GM23248 (cell line): ENCODE results near the gene RPL7A. TPM values are rescaled to one million over a fixed set of nuclear protein-coding genes. Genes with fewer than 3 reads are reported as not detected.
A peak's percentile ranks its signal among the peaks of the same experiment; 100 is the strongest.

Source experiments
- DNase-seq: peaks from one replicate; pipeline ENCODE4 v3.0.0-alpha.2; 2015
- H2AFZ ChIP-seq: fragments of 200-600 bp; sonication (generic); 2 replicates; pipeline ENCODE4 v1.6.1; 2016; ENCODE audit warnings: antibody characterized with exemption
- H3F3A ChIP-seq: fragments of 200-600 bp; sonication (generic); 2 replicates; pipeline ENCODE4 v1.6.1; 2016; ENCODE audit warnings: mild to moderate bottlenecking, antibody characterized with exemption, mixed run types; ENCODE audit not compliant: insufficient read depth
- H3K27ac ChIP-seq: fragments of 200-600 bp; sonication (generic); 2 replicates; pipeline ENCODE4 v1.5.1; 2016; ENCODE audit warnings: mild to moderate bottlenecking
- H3K27me3 ChIP-seq: fragments of 200-600 bp; sonication (generic); replicated peaks from 2 replicates; pipeline ENCODE4 v1.6.1; 2016; ENCODE audit warnings: mild to moderate bottlenecking; ENCODE audit not compliant: insufficient read depth
- H3K36me3 ChIP-seq: fragments of 200-600 bp; sonication (generic); 2 replicates; pipeline ENCODE4 v1.6.1; 2016; ENCODE audit warnings: low read depth, mild to moderate bottlenecking
- H3K4me1 ChIP-seq: fragments of 200-600 bp; sonication (generic); 2 replicates; pipeline ENCODE4 v1.6.1; 2016; ENCODE audit warnings: mild to moderate bottlenecking; ENCODE audit not compliant: insufficient read depth
- H3K4me2 ChIP-seq: fragments of 200-600 bp; sonication (generic); one replicate; pipeline ENCODE4 v1.6.1; 2016; ENCODE audit warnings: mild to moderate bottlenecking; ENCODE audit not compliant: unreplicated experiment
- H3K4me3 ChIP-seq: fragments of 200-600 bp; sonication (generic); 2 replicates; pipeline ENCODE4 v1.5.1; 2016; ENCODE audit warnings: mild to moderate bottlenecking
- H3K79me2 ChIP-seq: fragments of 200-600 bp; sonication (generic); 2 replicates; pipeline ENCODE4 v1.6.1; 2016; ENCODE audit warnings: mild to moderate bottlenecking; ENCODE audit not compliant: insufficient read depth
- H3K9ac ChIP-seq: fragments of 200-600 bp; sonication (generic); 2 replicates; pipeline ENCODE4 v1.6.1; 2016; ENCODE audit warnings: mild to moderate bottlenecking
- H3K9me2 ChIP-seq: fragments of 200-600 bp; sonication (generic); 2 replicates; pipeline ENCODE4 v1.6.1; 2016; ENCODE audit warnings: mixed run types, mild to moderate bottlenecking, moderate library complexity; ENCODE audit not compliant: insufficient read depth
- H3K9me3 ChIP-seq: fragments of 200-600 bp; sonication (generic); one replicate; pipeline ENCODE4 v1.6.1; 2017; ENCODE audit warnings: low read depth
- H4K20me1 ChIP-seq: fragments of 200-600 bp; sonication (generic); 2 replicates; pipeline ENCODE4 v1.6.0; 2016; ENCODE audit not compliant: insufficient read depth
- EZH2 ChIP-seq: fragments of 200-600 bp; sonication (generic); IDR thresholded peaks from 2 replicates; pipeline ENCODE4 v1.6.1; 2018; ENCODE audit warnings: antibody characterized with exemption, mild to moderate bottlenecking; ENCODE audit not compliant: insufficient read depth, poor library complexity, severe bottlenecking
- EZH2phosphoT487 ChIP-seq: fragments of 200-600 bp; sonication (generic); IDR thresholded peaks from 2 replicates; pipeline ENCODE4 v1.6.1; 2018; ENCODE audit warnings: antibody characterized with exemption, moderate library complexity, mild to moderate bottlenecking, low read depth; ENCODE audit not compliant: insufficient read depth
- WGBS, 2 experiments: methylation state at CpG; one replicate each; pipeline ENCODE4 v1.1.6; 2015 to 2017; ENCODE audit warnings: low lambda C conversion rate in 2 of 2, low coverage in 1 of 2; ENCODE audit errors: missing lambda C conversion rate in 2 of 2; 5-methylcytosine and 5-hydroxymethylcytosine counted together
- in situ Hi-C: fragments of 300-500 bp; cut with MboI; formaldehyde crosslinking; loops from 2 replicates; pipeline ENCODE4 v1.15.0; 2020
- polyA plus RNA-seq: library from polyadenylated mRNA; unstranded; fragments of >200 nt; fragmentation: Nextera tagmentation; extraction: Ambion mirVana; gene quantifications from 2 replicates; pipeline ENCODE4 v1.2.1, GENCODE V29; 2016
- total RNA-seq: library from RNA; depleted of rRNA; stranded (reverse); fragments of >200 nt; shearing (Covaris generic); gene quantifications from 2 replicates; pipeline ENCODE4 v1.2.3, GENCODE V29; 2014

The RPL7A gene
- total and polyA plus RNA-seq, 2 experiments from 2014 or later = 458 to 1,382 TPM

DNA sequence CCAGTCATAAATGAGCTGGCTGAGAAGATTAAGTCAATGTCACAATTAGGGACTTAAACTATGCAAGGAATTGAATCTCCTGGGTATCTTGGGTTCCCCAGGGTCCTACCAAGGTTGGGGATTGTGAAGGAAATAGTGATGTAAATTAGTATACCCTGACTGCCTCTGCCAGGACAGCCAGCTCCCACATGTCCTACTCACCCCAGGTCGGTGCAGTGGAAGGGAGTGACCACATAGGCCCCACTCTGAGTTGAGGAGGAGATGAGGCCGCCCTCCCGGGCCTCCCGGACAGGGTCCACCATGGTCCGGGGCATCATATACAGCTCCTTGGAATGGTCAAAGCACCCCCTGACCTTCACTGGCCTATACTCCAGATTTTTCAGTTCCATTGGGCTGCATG, 5.5 kb downstream of the RPL7A start:
- Histone ChIP-seq H3K36me3 (peaks cover 38% of the 10 kb centered on the region), H2AFZ (no peak overlapping the region), H3K27ac (no peak overlapping the region), H3K9ac (no peak overlapping the region), H3K4me1 (peaks cover 20% of the 10 kb centered on the region), H3K4me3 (no peak overlapping the region), H3K27me3 (no peaks in the 10 kb centered on the region), H3K79me2 (peaks cover 58% of the 10 kb centered on the region), H4K20me1 (no peaks in the 10 kb centered on the region), H3K9me3 (no peaks in the 10 kb centered on the region), H3K9me2 (no peaks in the 10 kb centered on the region), H3K4me2 (no peak overlapping the region), H3F3A (peaks cover 72% of the 10 kb centered on the region)
- WGBS, 2 experiments = 93 to 95% methylated on average over 5 of the region's 5 CpGs
- in situ Hi-C loops = no loop called here
- no peak for DNase-seq
- no peak for TF ChIP-seq EZH2phosphoT487
- no peak for TF ChIP-seq EZH2

DNA sequence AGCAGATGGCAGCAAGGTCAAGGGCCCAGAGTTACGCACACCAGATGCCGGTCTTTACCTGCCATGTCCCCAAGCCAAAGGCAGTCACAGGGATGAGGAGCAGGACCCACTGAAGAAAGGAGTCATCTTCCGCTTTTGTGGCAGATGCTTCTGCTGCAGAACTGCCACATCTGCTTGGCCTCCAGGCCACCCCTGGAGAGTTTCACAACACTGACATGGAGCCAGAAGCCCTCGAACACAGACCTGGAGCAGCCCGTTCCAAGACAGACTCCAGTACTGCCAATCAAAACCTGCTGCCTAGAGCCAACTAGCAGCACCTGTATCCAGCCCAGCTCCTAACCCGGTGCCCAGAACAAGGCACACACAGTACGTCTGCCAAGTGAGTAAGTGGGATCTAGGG, 6.7 kb downstream of the RPL7A start:
- Histone ChIP-seq H3K27ac (peak overlapping the region; percentile 60; the same call in 1 of the 2 replicates), H3K4me2 (peak overlapping the region; percentile 84), H3K36me3 (peaks cover 27% of the 10 kb centered on the region), H3F3A (peaks cover 62% of the 10 kb centered on the region), H3K9me2 (no peaks in the 10 kb centered on the region), H3K4me1 (peaks cover 13% of the 10 kb centered on the region), H3K9me3 (no peaks in the 10 kb centered on the region), H4K20me1 (no peaks in the 10 kb centered on the region), H2AFZ (no peak overlapping the region), H3K79me2 (peaks cover 50% of the 10 kb centered on the region), H3K4me3 (peak overlapping the region; percentile 81; the same call in 1 of the 2 replicates), H3K27me3 (no peaks in the 10 kb centered on the region), H3K9ac (peak overlapping the region; percentile 85)
- TF ChIP-seq EZH2 (no peak), EZH2phosphoT487 (no peak)
- in situ Hi-C loops = no loop called here
- no peak for DNase-seq
- 74 to 76% methylated on average over 7 of the region's 7 CpGs for WGBS, 2 experiments

DNA sequence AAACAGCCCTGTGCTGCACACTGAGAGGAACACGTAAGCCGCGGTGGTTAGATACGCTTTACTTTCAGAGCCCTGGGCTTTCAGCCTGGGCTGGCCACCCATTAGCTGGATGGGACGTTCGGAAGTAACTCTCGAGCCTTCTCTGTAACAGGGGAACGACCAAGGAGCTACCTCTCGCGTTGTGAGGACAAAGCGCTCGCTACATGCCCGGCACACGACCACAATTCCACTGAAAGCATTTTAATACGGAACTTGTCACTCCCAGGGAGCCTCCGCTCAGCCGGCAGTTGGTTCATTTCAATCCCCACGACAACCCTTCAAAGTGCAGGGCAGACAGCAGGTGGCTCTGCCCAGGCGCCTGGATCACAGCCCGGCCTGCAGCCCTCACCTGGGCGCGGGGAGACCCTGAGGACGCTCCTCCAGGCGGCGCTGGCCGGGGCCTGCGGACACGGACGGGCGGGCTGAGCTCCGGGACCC, 7.9 kb downstream of the RPL7A start:
- peak overlapping the region; percentile 81 for H3K4me3 ChIP-seq
- H3K9me2 ChIP-seq = no peaks in the 10 kb centered on the region
- peak overlapping the region; percentile 43 for H2AFZ ChIP-seq
- DNase-seq = peak; percentile 72
- peaks cover 62% of the 10 kb centered on the region for H3F3A ChIP-seq
- no peaks in the 10 kb centered on the region for H4K20me1 ChIP-seq
- H3K79me2 ChIP-seq = peaks cover 50% of the 10 kb centered on the region
- in situ Hi-C loops = no loop called here
- H3K36me3 ChIP-seq = peaks cover 25% of the 10 kb centered on the region
- H3K4me1 ChIP-seq = peaks cover 8% of the 10 kb centered on the region; the same call in 1 of the 2 replicates
- no peaks in the 10 kb centered on the region for H3K27me3 ChIP-seq
- no peaks in the 10 kb centered on the region for H3K9me3 ChIP-seq
- H3K27ac ChIP-seq = peak overlapping the region; percentile 60
- peak overlapping the region; percentile 85 for H3K9ac ChIP-seq
- no peak for TF ChIP-seq EZH2phosphoT487
- TF ChIP-seq EZH2 = no peak
- WGBS, 2 experiments = 2 to 3% methylated on average over 27 to 29 of the region's 31 CpGs
- H3K4me2 ChIP-seq = peak overlapping the region; percentile 84

DNA sequence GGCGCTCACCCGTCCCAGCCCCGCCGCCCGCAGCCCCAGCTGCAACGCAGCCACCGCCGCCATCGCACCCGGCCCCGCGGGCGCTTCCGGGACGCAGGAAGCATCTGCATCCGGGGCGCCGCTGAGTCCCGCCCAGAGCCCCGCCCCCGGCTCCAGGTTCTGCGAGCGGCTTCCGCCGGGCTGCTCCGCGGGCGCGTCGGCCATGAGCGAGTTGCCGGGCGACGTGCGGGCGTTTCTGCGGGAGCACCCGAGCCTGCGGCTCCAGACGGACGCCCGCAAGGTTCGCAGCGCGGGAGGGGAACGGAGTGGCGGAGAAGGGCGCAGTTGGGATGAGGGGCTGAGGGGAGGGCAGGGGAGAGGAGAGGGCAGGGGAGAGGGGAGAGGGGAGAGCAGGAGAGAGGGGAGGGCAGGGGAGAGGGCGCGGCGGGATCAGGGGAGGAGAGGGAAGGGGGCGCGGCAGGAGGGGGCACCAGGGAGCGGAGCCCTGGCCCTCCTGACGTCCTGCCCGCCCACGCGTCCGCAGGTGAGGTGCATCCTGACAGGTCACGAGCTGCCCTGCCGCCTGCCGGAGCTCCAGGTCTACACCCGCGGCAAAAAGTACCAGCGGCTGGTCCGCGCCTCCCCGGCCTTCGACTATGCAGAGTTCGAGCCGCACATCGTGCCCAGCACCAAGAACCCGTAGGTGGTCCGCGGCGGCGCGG, 8.5 kb downstream of the RPL7A start, which contains the start of the genes SURF1 and SURF2:
Gene SURF1, minus strand, starts transcription at position 97 of the 701 bp plus-strand sequence. Its CDS starts 34 bp downstream, at position 63.
Gene SURF2, plus strand, starts transcription at position 160 of the 701 bp plus-strand sequence. Its CDS starts 43 bp downstream, at position 203.
- H3K9ac ChIP-seq = peak within 1 kb of the TSS; percentile 85
- no peaks in the 10 kb centered on the region for H3K9me3 ChIP-seq
- H3F3A ChIP-seq = peaks cover 62% of the 10 kb centered on the region
- 1% methylated on average over 39 to 73 of the region's 78 CpGs for WGBS, 2 experiments
- no peaks in the 10 kb centered on the region for H3K27me3 ChIP-seq
- H3K4me2 ChIP-seq = peak within 1 kb of the TSS; percentile 84
- H4K20me1 ChIP-seq = no peaks in the 10 kb centered on the region
- in situ Hi-C loops = no loop called here
- DNase-seq = peak; percentile 96
- no peak for TF ChIP-seq EZH2phosphoT487
- no peak for TF ChIP-seq EZH2
- no peaks in the 10 kb centered on the region for H3K9me2 ChIP-seq
- H2AFZ ChIP-seq = peak within 1 kb of the TSS; percentile 67
- peaks cover 54% of the 10 kb centered on the region for H3K79me2 ChIP-seq
- peak within 1 kb of the TSS; percentile 60 for H3K27ac ChIP-seq
- peaks cover 8% of the 10 kb centered on the region; the same call in 1 of the 2 replicates for H3K4me1 ChIP-seq
- H3K36me3 ChIP-seq = peaks cover 25% of the 10 kb centered on the region
- H3K4me3 ChIP-seq = peak within 1 kb of the TSS; percentile 81
